ENCODE data around the gene KCNJ12.
"Not testable (repeated sequence)": the region's sequence is repeated elsewhere in the genome, so short reads cannot be mapped to it uniquely, and the experiment has no call there.

Gene KCNJ12

DNA sequence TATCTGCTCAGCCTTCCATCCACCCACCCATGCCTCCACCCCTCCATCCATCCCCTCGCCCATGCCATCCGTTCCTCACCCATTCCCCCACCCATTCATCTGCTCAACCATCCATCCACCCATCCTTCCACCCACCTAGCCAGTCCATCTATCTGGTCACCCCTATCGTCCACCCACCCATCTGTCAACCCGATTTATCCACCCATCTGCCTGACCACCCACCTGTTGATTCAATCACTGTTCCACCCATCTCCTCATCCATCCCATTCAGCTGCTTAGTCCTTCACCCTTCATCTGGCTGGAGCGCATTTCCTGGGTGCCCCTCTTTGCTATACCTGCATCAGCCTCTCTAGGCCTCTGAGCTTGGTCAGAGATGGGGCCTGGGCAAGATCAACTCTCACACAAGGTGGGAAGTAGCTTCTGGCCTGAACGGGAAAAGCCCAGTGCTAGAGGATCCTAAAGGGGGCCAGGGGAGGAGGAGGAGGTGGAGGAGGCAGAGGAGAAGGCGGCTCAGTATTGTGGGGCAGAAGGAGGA lies 32.7 kb downstream of the KCNJ12 start:
- DNase-seq: not testable (repeated sequence)

GRCh38 chr17:21409388-21409787 lies 33.2 kb downstream of the KCNJ12 start:
- not testable (repeated sequence) for DNase-seq

DNA sequence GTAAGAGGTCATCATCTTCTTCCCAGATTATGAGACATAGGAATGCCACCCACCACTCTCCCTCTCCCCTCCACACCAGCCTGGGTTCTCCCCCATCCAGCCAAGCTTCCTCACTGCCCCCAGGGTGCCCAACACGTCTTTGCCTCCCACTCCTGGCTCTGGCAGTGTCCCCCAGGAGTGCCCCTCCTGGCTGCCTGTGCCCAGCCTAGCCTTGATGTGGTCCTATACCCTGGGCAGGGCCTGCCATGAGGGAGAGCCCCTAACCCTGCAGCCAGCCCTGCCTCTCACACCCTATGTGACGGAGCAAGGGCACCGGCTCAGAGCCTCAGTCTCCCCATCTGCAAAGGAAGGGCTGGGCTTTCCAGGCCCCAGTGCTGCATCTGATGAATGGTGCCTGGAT lies 33.8 kb downstream of the KCNJ12 start:
- DNase-seq: not testable (repeated sequence)

DNA sequence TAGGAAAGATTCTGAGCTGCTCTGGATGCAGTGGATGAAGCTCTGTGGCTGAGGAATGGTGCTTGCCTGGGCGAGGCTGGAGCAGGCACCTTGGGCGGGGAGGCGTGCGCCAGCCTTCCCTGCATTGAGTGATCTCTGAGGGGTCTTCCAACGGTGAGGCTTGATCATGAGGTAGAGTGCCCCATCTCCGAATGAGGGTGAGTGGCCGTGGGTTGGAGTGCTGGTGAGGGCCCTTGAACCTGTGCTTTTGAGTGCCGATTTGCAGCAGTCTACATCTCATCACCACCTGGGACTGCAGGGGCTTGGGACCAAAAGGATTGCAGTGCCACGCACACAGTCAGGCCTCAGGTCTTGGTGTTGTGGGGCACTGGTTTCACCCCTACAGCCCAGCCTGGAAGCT lies 34.2 kb downstream of the KCNJ12 start:
- DNase-seq: not testable (repeated sequence)

DNA sequence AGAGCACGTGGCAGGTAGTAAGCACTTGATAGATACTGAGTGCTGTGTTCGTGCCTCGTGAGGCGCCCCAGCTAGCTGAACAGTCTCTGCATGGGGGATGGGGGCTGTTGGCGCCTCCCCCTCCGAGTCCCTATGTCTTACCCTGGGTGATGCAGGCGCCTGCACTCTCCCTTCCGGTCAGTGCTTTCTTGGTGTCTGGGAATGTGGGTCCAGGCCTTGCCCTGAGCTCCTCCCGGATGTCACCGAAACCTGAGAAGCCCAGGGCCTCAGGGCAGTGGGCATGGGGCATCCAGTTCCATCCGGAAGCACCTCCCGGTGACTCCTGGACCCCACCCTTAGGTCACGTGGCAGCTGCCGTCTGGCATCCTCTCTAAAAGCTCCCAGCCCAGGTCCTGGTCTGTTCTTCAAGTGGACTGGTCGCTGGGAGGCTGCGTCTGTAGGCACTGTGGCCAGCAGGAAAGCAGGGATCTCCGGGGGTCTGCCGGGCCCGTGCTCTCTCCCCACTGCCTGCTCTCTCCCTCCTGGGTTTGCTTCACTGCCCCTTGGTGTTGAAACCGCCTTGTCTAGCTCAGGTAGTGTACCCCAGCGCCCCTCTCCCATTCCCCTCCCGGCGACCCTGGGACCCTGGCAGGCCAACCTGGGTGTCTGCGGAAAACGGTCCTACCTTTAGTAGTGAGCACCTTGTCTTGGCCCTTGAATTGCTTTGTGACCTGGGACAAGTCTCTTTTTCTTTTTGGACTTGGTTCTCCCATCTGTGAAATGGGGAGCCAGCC lies 34.9 kb downstream of the KCNJ12 start:
- DNase-seq: not testable (repeated sequence)

- not testable (repeated sequence) for DNase-seq
Observed at GRCh38 chr17:21411679-21412205, 35.6 kb downstream of the KCNJ12 start.

- not testable (repeated sequence) for DNase-seq
Observed at GRCh38 chr17:21412207-21412681, 36.1 kb downstream of the KCNJ12 start.

DNA sequence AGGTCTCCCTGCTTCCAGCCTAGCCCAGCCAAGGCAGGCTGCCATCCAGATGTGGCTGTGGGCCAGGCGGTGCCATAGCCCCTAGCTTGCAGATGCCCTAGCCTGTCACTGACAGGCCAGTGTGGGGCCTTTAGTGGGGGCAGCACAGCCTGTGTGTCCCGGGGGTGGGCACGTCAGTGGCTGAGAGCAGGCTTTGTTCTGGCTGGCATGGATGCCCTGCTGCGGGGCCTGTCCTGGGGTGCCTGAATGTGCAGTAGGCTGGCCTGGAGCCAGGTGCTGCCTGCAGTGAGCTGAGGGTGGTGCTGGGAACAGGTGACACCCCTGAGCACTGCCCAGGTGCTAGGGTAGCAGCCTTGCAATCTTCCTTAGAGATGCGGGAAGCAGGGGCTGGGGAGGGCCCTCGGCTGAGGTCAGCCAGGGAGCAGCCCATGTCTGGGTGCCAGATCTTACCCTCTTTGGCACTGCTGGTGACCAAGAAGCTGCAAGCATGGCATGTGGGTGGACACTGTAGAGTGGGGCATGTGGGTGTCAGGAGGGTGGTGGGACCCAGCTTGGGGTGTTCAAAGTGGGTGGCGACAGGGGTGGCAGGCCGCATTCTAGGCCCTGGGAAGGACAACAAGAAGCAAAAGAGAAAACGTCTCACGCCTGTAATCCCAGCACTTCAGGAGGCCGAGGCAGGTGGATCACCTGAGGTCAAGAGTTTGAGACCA lies 37.6 kb downstream of the KCNJ12 start:
- DNase-seq: not testable (repeated sequence)

GRCh38 chr17:21414616-21415015 lies 38.5 kb downstream of the KCNJ12 start:
- not testable (repeated sequence) for DNase-seq

GRCh38 chr17:21415166-21415990 lies 39.2 kb downstream of the KCNJ12 start:
- DNase-seq: not testable (repeated sequence)

GRCh38 chr17:21416471-21416981 lies 40.4 kb downstream of the KCNJ12 start:
- not testable (repeated sequence) for DNase-seq

GRCh38 chr17:21417349-21417748 lies 41.2 kb downstream of the KCNJ12 start:
- not testable (repeated sequence) for DNase-seq

GRCh38 chr17:21417921-21418320 lies 41.8 kb downstream of the KCNJ12 start:
- DNase-seq: no peak

DNA sequence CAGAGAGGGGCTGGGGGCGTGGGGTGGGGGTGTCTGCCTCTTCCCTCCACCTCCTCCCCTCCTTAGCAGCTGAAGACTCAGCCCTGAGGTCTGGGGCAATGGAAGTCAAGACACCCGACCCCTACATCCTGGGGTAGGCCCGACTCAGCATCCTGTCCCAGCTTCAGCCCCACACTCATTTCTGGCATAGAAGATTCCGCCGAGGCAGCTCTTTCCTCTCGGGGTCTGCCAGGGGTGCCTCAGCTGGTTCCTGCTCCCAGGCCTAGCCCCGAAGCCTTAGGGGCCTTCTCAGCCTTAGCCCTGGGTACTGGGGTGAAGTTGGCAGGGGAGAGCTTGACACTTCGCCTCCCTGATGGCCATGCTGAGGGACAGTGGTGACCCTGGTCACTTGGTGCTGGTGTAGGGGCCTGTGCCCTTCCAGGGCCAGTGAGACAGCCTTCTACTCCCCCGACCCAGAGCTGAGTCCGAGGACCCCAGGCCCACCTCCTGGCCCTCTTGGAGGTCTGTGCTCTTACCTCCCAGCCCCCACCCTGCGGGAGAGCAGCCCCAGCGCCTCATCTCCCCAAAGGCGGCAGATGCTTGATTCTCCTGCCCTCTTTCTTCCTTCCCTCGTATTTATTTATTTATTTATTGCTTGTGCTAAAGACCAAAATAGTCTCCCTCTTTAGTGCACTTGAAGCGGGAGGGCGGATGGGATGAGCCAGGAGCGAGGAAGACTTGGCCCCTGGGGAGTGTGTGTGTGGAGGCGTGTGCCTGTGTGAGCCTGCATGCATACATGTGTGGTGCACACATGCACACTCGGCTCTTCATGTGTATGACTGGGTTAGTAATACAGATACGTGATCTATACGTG lies 42.5 kb downstream of the KCNJ12 start:
- DNase-seq: no peak

DNA sequence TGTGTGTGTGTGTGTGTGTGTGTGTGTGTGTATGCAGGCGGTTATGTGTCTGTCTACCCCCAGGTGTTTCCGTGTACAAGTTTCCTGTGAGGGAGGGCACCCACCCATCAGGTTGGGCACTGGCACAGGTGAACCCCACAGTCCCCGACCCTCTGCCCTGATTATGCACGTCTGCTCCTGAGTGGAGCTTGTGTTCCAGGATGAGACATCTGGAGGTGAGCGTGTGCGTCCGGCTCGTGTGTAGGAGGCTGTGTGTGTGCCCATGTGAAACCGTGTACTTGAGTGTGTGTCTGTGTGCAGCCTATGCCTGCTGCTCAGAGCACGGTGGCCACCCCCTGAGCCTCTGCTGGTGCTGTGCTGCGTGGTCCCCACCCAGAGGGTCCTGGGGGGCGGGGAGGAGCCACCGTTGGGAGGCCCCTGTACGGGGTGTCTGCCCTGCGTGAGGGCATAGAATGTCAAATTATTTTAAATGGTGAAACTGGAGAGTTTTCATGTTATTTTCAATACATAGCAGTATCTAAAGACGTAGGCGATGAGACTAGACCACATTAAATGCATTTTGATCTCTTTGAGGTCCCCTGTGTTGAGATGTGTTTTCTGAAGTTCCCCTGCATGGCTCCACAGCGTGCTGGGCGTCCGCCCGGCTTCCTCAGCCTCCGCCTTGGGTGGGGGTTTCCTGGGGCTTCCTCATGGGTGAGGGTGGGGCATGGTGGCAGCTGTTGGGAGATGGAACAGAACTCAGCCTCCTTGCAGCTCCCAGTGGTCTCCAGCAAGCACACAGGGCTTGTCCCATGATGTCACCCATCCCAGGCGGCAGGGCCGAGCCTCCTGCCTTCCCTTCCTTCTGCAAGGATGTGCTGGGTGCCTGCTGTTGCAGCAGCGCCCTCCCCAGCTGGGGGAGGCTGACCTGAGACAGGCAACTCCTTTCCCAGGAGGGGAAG lies 43.4 kb downstream of the KCNJ12 start:
- no peak for DNase-seq

GRCh38 chr17:21420503-21421090 lies 44.4 kb downstream of the KCNJ12 start:
- not testable (repeated sequence) for DNase-seq

- DNase-seq: not testable (repeated sequence)
Observed at GRCh38 chr17:21421421-21422310, 45.5 kb downstream of the KCNJ12 start.

Data from NCI-H2171 (cell line).